ENCODE data around the gene TEX22.

DNA sequence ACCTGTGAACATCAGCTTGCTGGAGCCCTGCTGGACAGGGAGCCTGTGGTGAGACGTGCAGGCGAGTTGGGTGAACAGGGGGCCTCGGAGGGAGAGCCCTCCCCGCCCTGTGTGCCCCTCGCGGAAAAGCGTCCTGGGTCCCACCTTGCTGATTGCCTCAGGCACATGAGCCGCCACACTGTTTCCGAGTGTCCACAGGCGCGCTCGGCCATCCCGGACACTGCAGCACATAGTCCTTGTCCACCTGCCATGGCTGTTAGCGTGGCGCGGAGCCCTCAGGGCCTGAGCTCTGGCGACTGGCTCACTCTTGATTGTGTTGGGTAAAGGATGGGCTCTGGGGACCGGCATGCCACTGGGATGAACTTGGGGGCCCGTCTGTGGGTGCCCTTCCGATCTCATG lies 43.8 kb upstream of the TEX22 start:
- TF ChIP-seq, protein P1, sequence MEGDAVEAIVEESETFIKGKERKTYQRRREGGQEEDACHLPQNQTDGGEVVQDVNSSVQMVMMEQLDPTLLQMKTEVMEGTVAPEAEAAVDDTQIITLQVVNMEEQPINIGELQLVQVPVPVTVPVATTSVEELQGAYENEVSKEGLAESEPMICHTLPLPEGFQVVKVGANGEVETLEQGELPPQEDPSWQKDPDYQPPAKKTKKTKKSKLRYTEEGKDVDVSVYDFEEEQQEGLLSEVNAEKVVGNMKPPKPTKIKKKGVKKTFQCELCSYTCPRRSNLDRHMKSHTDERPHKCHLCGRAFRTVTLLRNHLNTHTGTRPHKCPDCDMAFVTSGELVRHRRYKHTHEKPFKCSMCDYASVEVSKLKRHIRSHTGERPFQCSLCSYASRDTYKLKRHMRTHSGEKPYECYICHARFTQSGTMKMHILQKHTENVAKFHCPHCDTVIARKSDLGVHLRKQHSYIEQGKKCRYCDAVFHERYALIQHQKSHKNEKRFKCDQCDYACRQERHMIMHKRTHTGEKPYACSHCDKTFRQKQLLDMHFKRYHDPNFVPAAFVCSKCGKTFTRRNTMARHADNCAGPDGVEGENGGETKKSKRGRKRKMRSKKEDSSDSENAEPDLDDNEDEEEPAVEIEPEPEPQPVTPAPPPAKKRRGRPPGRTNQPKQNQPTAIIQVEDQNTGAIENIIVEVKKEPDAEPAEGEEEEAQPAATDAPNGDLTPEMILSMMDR (IDR thresholded peaks at IDR 0.05) = no peak
- no peak for TF ChIP-seq EZH2 (IDR thresholded peaks at IDR 0.05)
- no peak for TF ChIP-seq EZH2phosphoT487 (IDR thresholded peaks at IDR 0.05)

All from neural progenitor cell (in vitro differentiated cells).